Upper lobe of right lung (tissue), 1 donor: ENCODE data around the gene CNPY4. TPM values are rescaled to one million over a fixed set of nuclear protein-coding genes. Genes with fewer than 3 reads are reported as not detected.

Source experiments
- ATAC-seq: fragments of 200-7000 bp; cut with Tn5 transposase; one replicate; pipeline ENCODE4 v1.9.1; 2020; ENCODE audit warnings: mild to moderate bottlenecking, moderate library complexity
- DNase-seq: peaks from one replicate; pipeline ENCODE4 v3.0.0-alpha.2; 2020
- H3K27ac ChIP-seq: fragments of 200-600 bp; one replicate; pipeline ENCODE4 v1.8.0; 2022
- H3K27me3 ChIP-seq: fragments of 200-600 bp; one replicate; pipeline ENCODE4 v1.8.0; 2022; ENCODE audit warnings: mild to moderate bottlenecking
- H3K36me3 ChIP-seq: fragments of 200-600 bp; one replicate; pipeline ENCODE4 v1.8.0; 2022
- H3K4me1 ChIP-seq: fragments of 200-600 bp; one replicate; pipeline ENCODE4 v1.8.0; 2022
- H3K4me3 ChIP-seq: fragments of 200-600 bp; one replicate; pipeline ENCODE4 v1.8.0; 2022; ENCODE audit warnings: mild to moderate bottlenecking
- H3K9me3 ChIP-seq: fragments of 200-600 bp; one replicate; pipeline ENCODE4 v1.8.0; 2022
- CTCF ChIP-seq: fragments of 200-600 bp; IDR thresholded peaks from one replicate; pipeline ENCODE4 v1.8.0; 2022; ENCODE audit warnings: antibody characterized with exemption
- intact Hi-C: fragments of 100-400 bp; cut with DNase I; formaldehyde crosslinking; loops from one replicate; pipeline ENCODE4 v1.11.0; 2022
- long read RNA-seq: library from polyadenylated mRNA; unstranded; transcript quantifications from one replicate; pipeline ENCODE4 v2.0.0, GENCODE V29; 2021
- total RNA-seq: library from RNA; stranded (reverse); fragmentation: NEBNext Ultra II Directional; extraction: Animal tissue kit (Norgen Biotek cat#: 25700); gene quantifications from one replicate; pipeline ENCODE4 v1.2.1, GENCODE V29; 2021
- donor health status: DM: no; HTN: yes; CAD: no; lungs with severe emphysema.

The CNPY4 gene
- 9.8 TPM for total RNA-seq
- long read RNA-seq, transcript CNPY4-201 (6 exons, 1,502 nt), result major isoform, 7 of 9 reads
- long read RNA-seq, partial matches to known transcripts, result 0 of 9 reads
- long read RNA-seq, other reads (novel, unspliced or antisense), result 1 of 9 reads

- H3K36me3 ChIP-seq, result peaks cover 5% of the 10 kb centered on the region
- DNase-seq (peak; percentile 98), ATAC-seq (peak; percentile 93)
- H3K4me3 ChIP-seq, result peak within 1 kb of the TSS; percentile 84
- intact Hi-C loops, result no loop called here
- peaks cover 13% of the 10 kb centered on the region for H3K4me1 ChIP-seq
- H3K9me3 ChIP-seq, result no peaks in the 10 kb centered on the region
- no peaks in the 10 kb centered on the region for H3K27me3 ChIP-seq
- H3K27ac ChIP-seq, result peak within 1 kb of the TSS; percentile 97
- TF ChIP-seq CTCF, result no peak
These were observed at the start of gene CNPY4, which contains the start of gene TAF6 for GRCh38 chr7:100119072-100119969. CNPY4 (plus strand) TSS chr7:100119634; CDS start chr7:100119745, 111 bp downstream. TAF6 (minus strand) TSS chr7:100119358; CDS start chr7:100114209, 5,149 bp downstream.

GRCh38 chr7:100069991-100070390, 49.4 kb upstream of the CNPY4 start:
- no peak overlapping the region for H3K27ac ChIP-seq
- ATAC-seq (no peak), DNase-seq (no peak)
- intact Hi-C loops, result no loop called here
- no peak overlapping the region for H3K4me3 ChIP-seq
- H3K27me3 ChIP-seq, result no peaks in the 10 kb centered on the region
- no peak for TF ChIP-seq CTCF
- H3K36me3 ChIP-seq, result peaks cover 57% of the 10 kb centered on the region
- H3K4me1 ChIP-seq, result peaks cover 5% of the 10 kb centered on the region
- H3K9me3 ChIP-seq, result peaks cover 16% of the 10 kb centered on the region

GRCh38 chr7:100071018-100071723, 48.3 kb upstream of the CNPY4 start:
- peaks cover 69% of the 10 kb centered on the region for H3K36me3 ChIP-seq
- intact Hi-C loops, result no loop called here

GRCh38 chr7:100072462-100072861, 47.0 kb upstream of the CNPY4 start:
- no peak for ATAC-seq
- Histone ChIP-seq H3K9me3 (peaks cover 16% of the 10 kb centered on the region), H3K27ac (no peak overlapping the region), H3K36me3 (peaks cover 82% of the 10 kb centered on the region), H3K4me3 (no peak overlapping the region), H3K27me3 (no peaks in the 10 kb centered on the region), H3K4me1 (no peaks in the 10 kb centered on the region)
- intact Hi-C loops, result no loop called here
- no peak for DNase-seq
- no peak for TF ChIP-seq CTCF

More at GRCh38 chr7:100071018-100071723, 48.3 kb upstream of the CNPY4 start:
- Histone ChIP-seq H3K27ac (no peak overlapping the region), H3K4me1 (no peaks in the 10 kb centered on the region), H3K9me3 (peaks cover 16% of the 10 kb centered on the region), H3K27me3 (no peaks in the 10 kb centered on the region), H3K4me3 (no peak overlapping the region)
- no peak for ATAC-seq
- DNase-seq, result no peak
- TF ChIP-seq CTCF, result no peak

GRCh38 chr7:100074841-100075240, 44.6 kb upstream of the CNPY4 start:
- Histone ChIP-seq H3K4me1 (no peaks in the 10 kb centered on the region), H3K27ac (no peak overlapping the region), H3K4me3 (no peak overlapping the region), H3K36me3 (peaks cover 96% of the 10 kb centered on the region), H3K9me3 (peaks cover 16% of the 10 kb centered on the region), H3K27me3 (no peaks in the 10 kb centered on the region)
- no peak for TF ChIP-seq CTCF
- ATAC-seq (no peak), DNase-seq (no peak)
- intact Hi-C loops, result no loop called here
